Trophoblast cell (in vitro differentiated cells and primary cell): ENCODE data around the gene MRGPRE.
"Not testable (repeated sequence)": the region's sequence is repeated elsewhere in the genome, so short reads cannot be mapped to it uniquely, and the experiment has no call there.

Experiments used
- DNase-seq, 2 donors: peaks; one replicate each; pipeline ENCODE4 v3.0.0-alpha.2; 2016
- H2AFZ ChIP-seq: 2 replicates; pipeline ENCODE4 v1.6.1; 2013; ENCODE audit warnings: low read length, moderate library complexity, mild to moderate bottlenecking; ENCODE audit not compliant: insufficient read depth, poor library complexity
- H2AK5ac ChIP-seq: 2 replicates; pipeline ENCODE4 v1.6.1; 2013; ENCODE audit warnings: mild to moderate bottlenecking, low read length
- H2BK120ac ChIP-seq: 2 replicates; pipeline ENCODE4 v1.6.1; 2013; ENCODE audit warnings: low read length, mild to moderate bottlenecking, moderate library complexity; ENCODE audit not compliant: insufficient read depth, poor library complexity
- H2BK12ac ChIP-seq: 2 replicates; pipeline ENCODE4 v1.6.1; 2013; ENCODE audit warnings: mild to moderate bottlenecking, low read length, moderate library complexity
- H2BK5ac ChIP-seq: 2 replicates; pipeline ENCODE4 v1.6.1; 2013; ENCODE audit warnings: low read length, low read depth, moderate library complexity, mild to moderate bottlenecking; ENCODE audit not compliant: poor library complexity
- H3K14ac ChIP-seq: 2 replicates; pipeline ENCODE4 v1.6.1; 2013; ENCODE audit warnings: mild to moderate bottlenecking, low read length
- H3K18ac ChIP-seq: 2 replicates; pipeline ENCODE4 v1.6.1; 2013; ENCODE audit warnings: mild to moderate bottlenecking, low read length
- H3K23ac ChIP-seq: 2 replicates; pipeline ENCODE4 v1.6.1; 2013; ENCODE audit warnings: low read length
- H3K27ac ChIP-seq: 2 replicates; pipeline ENCODE4 v1.5.1; 2013; ENCODE audit warnings: low read depth, mild to moderate bottlenecking, inconsistent platforms, low read length, moderate library complexity
- H3K27me3 ChIP-seq: 2 replicates; pipeline ENCODE4 v1.6.1; 2013; ENCODE audit warnings: inconsistent platforms, mild to moderate bottlenecking, low read length, moderate library complexity; ENCODE audit not compliant: insufficient read depth
- H3K36me3 ChIP-seq, 2 experiments: 1 replicate in 1 of 2; 2 replicates in 1 of 2; pipeline ENCODE4 v1.6.1; 2013; ENCODE audit warnings: low read length in 2 of 2, mild to moderate bottlenecking in 2 of 2, moderate library complexity in 1 of 2; ENCODE audit not compliant: insufficient read depth in 2 of 2, control insufficient read depth in 1 of 2
- H3K4ac ChIP-seq: 2 replicates; pipeline ENCODE4 v1.6.1; 2013; ENCODE audit warnings: low read depth, mild to moderate bottlenecking, low read length, moderate library complexity
- H3K4me1 ChIP-seq, 2 experiments: 1 replicate in 1 of 2; 2 replicates in 1 of 2; pipeline ENCODE4 v1.6.1; 2013; ENCODE audit warnings: low read length in 2 of 2, mild to moderate bottlenecking in 2 of 2, moderate library complexity in 1 of 2; ENCODE audit not compliant: insufficient read depth in 2 of 2, control insufficient read depth in 1 of 2
- H3K4me2 ChIP-seq: 2 replicates; pipeline ENCODE4 v1.6.1; 2013; ENCODE audit warnings: inconsistent platforms, mild to moderate bottlenecking, low read length, moderate library complexity
- H3K4me3 ChIP-seq: 2 replicates; pipeline ENCODE4 v1.5.1; 2013; ENCODE audit warnings: mild to moderate bottlenecking, low read depth, low read length, inconsistent platforms
- H3K79me1 ChIP-seq: one replicate; pipeline ENCODE4 v1.6.1; 2013; ENCODE audit warnings: low read length
- H3K79me2 ChIP-seq: 2 replicates; pipeline ENCODE4 v1.6.1; 2013; ENCODE audit warnings: low read length, mild to moderate bottlenecking; ENCODE audit not compliant: control insufficient read depth, insufficient read depth, poor library complexity
- H3K9ac ChIP-seq: 2 replicates; pipeline ENCODE4 v1.6.1; 2013; ENCODE audit warnings: mild to moderate bottlenecking, low read length
- H3K9me3 ChIP-seq: 2 replicates; pipeline ENCODE4 v1.6.1; 2013; ENCODE audit warnings: low read depth, mild to moderate bottlenecking, control low read depth, inconsistent platforms, low read length; ENCODE audit not compliant: insufficient read depth
- H4K12ac ChIP-seq: 2 replicates; pipeline ENCODE4 v1.6.1; 2013; ENCODE audit warnings: low read depth, mild to moderate bottlenecking, low read length, moderate library complexity
- H4K8ac ChIP-seq: 2 replicates; pipeline ENCODE4 v1.6.1; 2013; ENCODE audit warnings: low read depth, mild to moderate bottlenecking, low read length, moderate library complexity
- H4K91ac ChIP-seq: one replicate; pipeline ENCODE4 v1.6.1; 2013; ENCODE audit warnings: low read depth, mild to moderate bottlenecking, low read length, moderate library complexity
- WGBS: extraction: QIAGEN DNeasy Blood & Tissue Kit; methylation state at CpG from one replicate; pipeline ENCODE4 v1.1.7; 2013; ENCODE audit warnings: missing lambda C conversion rate; ENCODE audit not compliant: insufficient read length, insufficient coverage; ENCODE audit errors: extremely low coverage; 5-methylcytosine and 5-hydroxymethylcytosine counted together

MRGPRE gene

DNA sequence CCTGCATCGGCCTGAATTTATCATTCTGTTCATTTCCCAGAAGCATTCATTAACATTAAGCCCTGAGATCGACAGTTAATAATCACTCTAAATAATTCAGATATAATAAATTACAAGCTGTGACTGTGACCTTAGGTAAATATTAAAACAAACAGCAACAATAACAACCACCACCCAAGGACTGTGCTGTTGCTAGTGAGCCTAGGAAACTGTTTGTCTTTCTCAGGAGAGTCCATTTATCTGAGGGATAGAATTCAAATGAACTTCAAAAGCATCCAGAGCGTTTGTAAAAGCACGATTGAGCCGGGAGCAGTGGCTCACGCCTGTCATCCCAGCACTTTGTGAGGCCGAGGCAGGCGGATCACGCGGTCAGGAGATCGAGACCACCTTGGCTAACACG lies 23.0 kb upstream of the MRGPRE start:
- H4K8ac ChIP-seq, H3K18ac ChIP-seq, H2AFZ ChIP-seq, H3K14ac ChIP-seq, H3K9ac ChIP-seq, H4K91ac ChIP-seq, H2BK12ac ChIP-seq, H3K27ac ChIP-seq, H3K4ac ChIP-seq, H3K23ac ChIP-seq, H3K9me3 ChIP-seq, H3K79me1 ChIP-seq, DNase-seq, H3K4me1 ChIP-seq, H2BK120ac ChIP-seq, H2AK5ac ChIP-seq, H3K79me2 ChIP-seq, H3K27me3 ChIP-seq, H3K4me2 ChIP-seq, H4K12ac ChIP-seq, H3K36me3 ChIP-seq, H3K4me3 ChIP-seq, H2BK5ac ChIP-seq: not testable (repeated sequence)
- no CpG with 5 or more reads among the region's 12 CpGs for WGBS

DNA sequence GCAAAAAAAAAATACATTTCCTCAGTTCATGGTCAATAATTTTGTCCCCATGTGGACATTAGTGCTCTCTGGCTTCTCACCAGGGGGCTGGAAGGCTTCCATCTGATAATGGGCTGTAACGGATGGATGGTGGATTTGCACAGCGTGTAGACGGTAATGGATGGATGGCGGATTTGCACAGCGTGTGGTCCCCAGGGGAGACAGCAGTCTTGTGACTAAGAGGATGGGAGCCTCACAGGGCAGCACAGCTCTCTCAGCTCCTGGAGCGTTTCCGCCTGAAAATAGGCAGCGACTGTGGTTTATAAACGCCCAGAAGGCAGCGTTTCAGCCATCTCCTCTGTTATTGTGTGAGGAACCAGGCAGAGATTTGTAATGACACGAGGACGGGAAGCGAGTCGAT lies 22.6 kb upstream of the MRGPRE start:
- H3K4me1 ChIP-seq, H2BK120ac ChIP-seq, DNase-seq, H2BK12ac ChIP-seq, H3K18ac ChIP-seq, H3K27ac ChIP-seq, H3K9ac ChIP-seq, H4K12ac ChIP-seq, H3K36me3 ChIP-seq, H3K27me3 ChIP-seq, H3K79me1 ChIP-seq, H3K14ac ChIP-seq, H4K91ac ChIP-seq, H3K9me3 ChIP-seq, H2AFZ ChIP-seq, H2AK5ac ChIP-seq, H3K79me2 ChIP-seq, H4K8ac ChIP-seq, H3K4ac ChIP-seq, H2BK5ac ChIP-seq, H3K23ac ChIP-seq, H3K4me3 ChIP-seq, H3K4me2 ChIP-seq: not testable (repeated sequence)
- no CpG with 5 or more reads among the region's 14 CpGs for WGBS

DNA sequence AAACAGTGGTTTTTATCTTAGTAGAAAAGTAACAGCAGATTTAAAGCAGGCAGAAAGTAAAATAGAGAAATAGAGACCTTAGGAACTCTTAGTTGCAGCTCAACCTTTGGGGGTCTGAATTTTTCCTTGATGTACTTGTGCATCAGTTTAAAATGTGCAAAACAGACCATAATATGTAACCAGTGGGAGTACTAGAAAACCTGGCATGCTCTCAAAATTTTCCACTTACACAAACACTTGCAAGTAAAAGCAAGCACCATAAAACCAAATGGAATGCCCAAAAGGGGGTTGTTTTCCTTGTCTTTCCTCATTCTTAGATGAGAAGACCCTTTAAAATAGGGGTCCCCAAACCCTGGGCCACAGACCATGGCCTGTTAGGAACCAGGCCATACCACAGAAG lies 12.9 kb upstream of the MRGPRE start:
- no peak overlapping the region for H2AFZ ChIP-seq
- H3K9ac ChIP-seq, result no peak overlapping the region
- no peaks in the 10 kb centered on the region for H3K27me3 ChIP-seq
- H4K91ac ChIP-seq, result no peak overlapping the region
- H3K27ac ChIP-seq, result no peak overlapping the region
- no peak overlapping the region for H2AK5ac ChIP-seq
- no peaks in the 10 kb centered on the region for H3K79me2 ChIP-seq
- no peak overlapping the region for H3K4ac ChIP-seq
- no peak overlapping the region for H4K12ac ChIP-seq
- no peak overlapping the region for H2BK5ac ChIP-seq
- DNase-seq, result no peak
- H2BK12ac ChIP-seq, result no peak overlapping the region
- no peak overlapping the region for H3K18ac ChIP-seq
- no peak overlapping the region for H3K23ac ChIP-seq
- H3K4me1 ChIP-seq, result peaks cover 0 to 3% of the 10 kb centered on the region in 2 experiments
- H4K8ac ChIP-seq, result no peak overlapping the region
- H3K4me3 ChIP-seq, result no peak overlapping the region
- H3K14ac ChIP-seq, result no peak overlapping the region
- H3K4me2 ChIP-seq, result no peak overlapping the region
- no peaks in the 10 kb centered on the region for H3K79me1 ChIP-seq
- no peaks in the 10 kb centered on the region for H3K36me3 ChIP-seq
- peaks cover 4% of the 10 kb centered on the region for H3K9me3 ChIP-seq
- no peak overlapping the region for H2BK120ac ChIP-seq

DNA sequence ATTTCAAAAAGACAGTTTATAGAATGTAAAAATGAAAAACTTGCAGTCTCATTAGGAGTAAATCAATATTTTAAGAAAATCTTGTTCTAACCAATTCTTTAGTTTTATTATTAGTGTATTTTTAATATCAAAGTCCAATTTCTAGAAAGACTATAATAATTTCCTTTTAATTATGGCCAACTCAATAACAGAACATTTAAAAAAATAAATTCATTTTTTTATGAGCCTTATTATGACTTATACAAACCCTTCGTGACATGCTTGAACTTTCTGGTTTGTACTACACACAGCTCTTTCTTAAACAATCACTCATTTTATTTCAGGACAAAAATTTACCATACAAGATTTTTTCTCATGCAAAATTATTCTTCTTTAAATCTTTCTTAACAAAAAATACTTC lies 11.7 kb upstream of the MRGPRE start:
- no CpG with 5 or more reads among the region's 1 CpG for whole genome bisulfite sequencing
- Histone ChIP-seq H3K4ac (no peak overlapping the region), H4K91ac (no peak overlapping the region), H3K9ac (no peak overlapping the region), H3K4me2 (no peak overlapping the region), H3K4me1 (peaks cover 0 to 3% of the 10 kb centered on the region in 2 experiments), H4K8ac (no peak overlapping the region), H3K27ac (no peak overlapping the region), H3K4me3 (no peak overlapping the region), H3K36me3 (no peaks in the 10 kb centered on the region), H2AFZ (no peak overlapping the region), H3K18ac (no peak overlapping the region), H2BK120ac (no peak overlapping the region), H2BK5ac (no peak overlapping the region), H2BK12ac (no peak overlapping the region), H4K12ac (no peak overlapping the region), H3K9me3 (peaks cover 4% of the 10 kb centered on the region), H3K23ac (no peak overlapping the region), H3K27me3 (no peaks in the 10 kb centered on the region), H3K14ac (no peak overlapping the region), H3K79me1 (no peaks in the 10 kb centered on the region), H3K79me2 (no peaks in the 10 kb centered on the region), H2AK5ac (no peak overlapping the region)
- no peak for DNase-seq

DNA sequence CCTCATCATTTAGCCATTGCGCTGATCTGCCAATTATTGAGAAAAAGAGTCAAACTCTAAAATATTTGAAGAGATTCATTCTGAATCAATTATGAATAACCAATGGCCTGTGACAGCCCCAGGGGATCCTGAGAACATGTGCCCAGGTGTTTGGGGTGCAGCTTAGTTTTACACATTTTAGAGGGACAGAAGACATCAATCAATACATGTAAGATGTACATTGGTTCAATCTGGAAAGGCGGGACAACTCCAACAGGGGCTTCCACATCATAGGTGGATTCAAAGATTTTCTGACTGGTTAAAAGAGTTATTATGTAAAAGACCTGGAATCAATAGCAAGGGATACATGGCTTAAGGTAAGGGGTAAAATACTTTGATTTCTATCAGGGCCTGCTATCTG lies 4.9 kb upstream of the MRGPRE start:
- no peaks in the 10 kb centered on the region for H3K79me2 ChIP-seq
- H3K27me3 ChIP-seq, result no peaks in the 10 kb centered on the region
- no peaks in the 10 kb centered on the region for H3K36me3 ChIP-seq
- no peak overlapping the region for H3K9ac ChIP-seq
- no peak overlapping the region for H3K14ac ChIP-seq
- H2AK5ac ChIP-seq, result no peak overlapping the region
- H3K4ac ChIP-seq, result no peak overlapping the region
- H2BK5ac ChIP-seq, result no peak overlapping the region
- WGBS, result no CpG with 5 or more reads among the region's 2 CpGs
- no peaks in the 10 kb centered on the region for H3K9me3 ChIP-seq
- H3K23ac ChIP-seq, result no peak overlapping the region
- H2BK120ac ChIP-seq, result no peak overlapping the region
- H4K8ac ChIP-seq, result no peak overlapping the region
- H3K4me1 ChIP-seq, result no peaks in the 10 kb centered on the region
- no peak overlapping the region for H3K27ac ChIP-seq
- no peak overlapping the region for H3K18ac ChIP-seq
- DNase-seq, result no peak
- H3K4me2 ChIP-seq, result no peak overlapping the region
- H4K91ac ChIP-seq, result no peak overlapping the region
- no peaks in the 10 kb centered on the region for H3K79me1 ChIP-seq
- no peak overlapping the region for H2AFZ ChIP-seq
- H3K4me3 ChIP-seq, result no peak overlapping the region
- H2BK12ac ChIP-seq, result no peak overlapping the region
- no peak overlapping the region for H4K12ac ChIP-seq
